GM12873 (cell line): Measurements from ENCODE around the gene ANTXR1.

Source experiments
- CTCF ChIP-seq: IDR thresholded peaks from 2 replicates; pipeline ENCODE4 v1.5.1; 2012; ENCODE audit warnings: low read depth, mild to moderate bottlenecking, moderate library complexity, low read length, control low read depth; ENCODE audit not compliant: insufficient read depth; ENCODE audit errors: missing control alignments

The ANTXR1 gene

GRCh38 chr2:69076601-69077000, 63.6 kb downstream of the ANTXR1 start:
- TF ChIP-seq CTCF = no peak

GRCh38 chr2:69077252-69077950, 64.4 kb downstream of the ANTXR1 start:
- no peak for TF ChIP-seq CTCF

GRCh38 chr2:69080071-69080470, 67.1 kb downstream of the ANTXR1 start:
- no peak for TF ChIP-seq CTCF

- TF ChIP-seq CTCF = no peak
Observed at GRCh38 chr2:69081001-69081580, 68.1 kb downstream of the ANTXR1 start.

GRCh38 chr2:69081757-69082156, 68.8 kb downstream of the ANTXR1 start:
- no peak for TF ChIP-seq CTCF

GRCh38 chr2:69082430-69082997, 69.5 kb downstream of the ANTXR1 start:
- no peak for TF ChIP-seq CTCF

GRCh38 chr2:69083235-69083748, 70.3 kb downstream of the ANTXR1 start:
- no peak for TF ChIP-seq CTCF
